Osteocyte (in vitro differentiated cells): ENCODE measurements around the gene NOTUM. TPM values are rescaled to one million over a fixed set of nuclear protein-coding genes. Genes with fewer than 3 reads are reported as not detected.
A peak's percentile ranks its signal among the peaks of the same experiment; 100 is the strongest.
"Not testable (repeated sequence)": the region's sequence is repeated elsewhere in the genome, so short reads cannot be mapped to it uniquely, and the experiment has no call there.

Experiments
- DNase-seq: peaks from one replicate; pipeline ENCODE4 v3.0.0; 2021; ENCODE audit warnings: mixed read lengths; ENCODE audit not compliant: unreplicated experiment; ENCODE audit errors: extremely low spot score
- H3K27ac Mint-ChIP-seq: one replicate; pipeline ENCODE4 v1.8.0; 2021; ENCODE audit warnings: mild to moderate bottlenecking, mixed read lengths; ENCODE audit not compliant: unreplicated experiment
- H3K27me3 Mint-ChIP-seq: one replicate; pipeline ENCODE4 v1.8.0; 2021; ENCODE audit warnings: mixed read lengths; ENCODE audit not compliant: unreplicated experiment
- H3K36me3 Mint-ChIP-seq: one replicate; pipeline ENCODE4 v1.8.0; 2021; ENCODE audit warnings: mixed read lengths; ENCODE audit not compliant: unreplicated experiment
- H3K4me1 Mint-ChIP-seq: one replicate; pipeline ENCODE4 v1.8.0; 2021; ENCODE audit warnings: mixed read lengths; ENCODE audit not compliant: unreplicated experiment
- H3K4me3 Mint-ChIP-seq: one replicate; pipeline ENCODE4 v1.8.0; 2021; ENCODE audit warnings: mild to moderate bottlenecking, moderate library complexity, mixed read lengths; ENCODE audit not compliant: unreplicated experiment
- H3K9me3 Mint-ChIP-seq: one replicate; pipeline ENCODE4 v1.8.0; 2021; ENCODE audit warnings: mixed read lengths; ENCODE audit not compliant: unreplicated experiment
- CTCF ChIP-seq: fragments of 200-600 bp; sonication (generic); IDR thresholded peaks from 2 replicates; pipeline ENCODE4 v1.5.0; 2021; ENCODE audit warnings: antibody characterized with exemption, mild to moderate bottlenecking, moderate library complexity
- total RNA-seq: library from RNA; stranded (reverse); gene quantifications from 2 replicates; pipeline ENCODE4 v1.2.1, GENCODE V29; 2021

The NOTUM gene
- total RNA-seq, 1 donor from 2014 or later = 0.30 TPM

GRCh38 chr17:81920612-81921536 is 40.1 kb downstream of the NOTUM start:
- Mint-ChIP-seq H3K9me3 (no peaks in the 10 kb centered on the region), H3K36me3 (peaks cover 4% of the 10 kb centered on the region), H3K4me3 (no peak overlapping the region), H3K27ac (peak overlapping the region; percentile 11), H3K4me1 (peaks cover 35% of the 10 kb centered on the region), H3K27me3 (no peaks in the 10 kb centered on the region)
- no peak for DNase-seq
- no peak for TF ChIP-seq CTCF

- no peaks in the 10 kb centered on the region for H3K9me3 Mint-ChIP-seq
- peaks cover 7% of the 10 kb centered on the region for H3K36me3 Mint-ChIP-seq
- TF ChIP-seq CTCF = no peak
- peaks cover 21% of the 10 kb centered on the region for H3K4me1 Mint-ChIP-seq
- no peaks in the 10 kb centered on the region for H3K27me3 Mint-ChIP-seq
- H3K27ac Mint-ChIP-seq = peak overlapping the region; percentile 44
- H3K4me3 Mint-ChIP-seq = no peak overlapping the region
- no peak for DNase-seq
These were observed 42.0 kb downstream of the NOTUM start for GRCh38 chr17:81918832-81919545.

GRCh38 chr17:81918333-81918669 is 42.7 kb downstream of the NOTUM start:
- H3K9me3 Mint-ChIP-seq, H3K36me3 Mint-ChIP-seq, H3K27me3 Mint-ChIP-seq, DNase-seq: not testable (repeated sequence)
- peaks cover 17% of the 10 kb centered on the region for H3K4me1 Mint-ChIP-seq
- peak overlapping the region; percentile 80 for H3K4me3 Mint-ChIP-seq
- TF ChIP-seq CTCF = peak; percentile 21
- H3K27ac Mint-ChIP-seq = peak overlapping the region; percentile 60

- H3K27ac Mint-ChIP-seq = peak within 1 kb of the TSS; percentile 60
- H3K36me3 Mint-ChIP-seq = peaks cover 14% of the 10 kb centered on the region
- H3K9me3 Mint-ChIP-seq = no peaks in the 10 kb centered on the region
- peak within 1 kb of the TSS; percentile 80 for H3K4me3 Mint-ChIP-seq
- no peaks in the 10 kb centered on the region for H3K27me3 Mint-ChIP-seq
- peak; percentile 92 for DNase-seq
- H3K4me1 Mint-ChIP-seq = peaks cover 13% of the 10 kb centered on the region
- TF ChIP-seq CTCF = no peak
These were observed 43.2 kb downstream of the NOTUM start, which contains the start of gene SIRT7 for GRCh38 chr17:81917565-81918332. TSS of gene SIRT7 (minus strand) at chr17:81918176. CDS start at chr17:81918131, 45 bp downstream.
